Measurements from ENCODE around the gene VSX2. TPM values are rescaled to one million over a fixed set of nuclear protein-coding genes. Genes with fewer than 3 reads are reported as not detected.

Gene VSX2
- total and polyA plus RNA-seq, 8 donors: not detected

DNA sequence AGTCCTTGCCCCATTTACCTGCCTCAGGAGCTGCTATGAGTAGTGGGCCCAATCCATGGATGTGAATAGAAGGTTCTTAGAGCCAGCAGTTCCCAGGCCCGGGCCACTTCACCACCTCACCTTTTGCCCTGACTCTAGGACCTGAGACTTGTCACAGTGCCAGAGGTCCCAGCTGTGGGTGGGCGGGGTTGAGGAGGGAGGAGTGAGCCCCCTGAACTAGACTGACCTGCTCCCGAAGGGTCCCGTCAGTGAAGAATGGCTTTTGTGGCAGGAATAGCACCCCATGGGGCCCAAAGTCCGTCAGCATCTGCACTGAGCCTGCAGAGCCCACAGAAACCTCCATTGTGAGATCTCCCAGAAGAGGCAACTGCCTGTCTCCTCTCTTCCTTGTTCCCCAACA is 50.6 kb downstream of the VSX2 start:
- peaks cover 0 to 6% (median 0%) of the 10 kb centered on the region in 4 donors for H3K4me1 ChIP-seq
- peaks cover 58 to 95% (median 89%) of the 10 kb centered on the region in 4 donors for H3K36me3 ChIP-seq

DNA sequence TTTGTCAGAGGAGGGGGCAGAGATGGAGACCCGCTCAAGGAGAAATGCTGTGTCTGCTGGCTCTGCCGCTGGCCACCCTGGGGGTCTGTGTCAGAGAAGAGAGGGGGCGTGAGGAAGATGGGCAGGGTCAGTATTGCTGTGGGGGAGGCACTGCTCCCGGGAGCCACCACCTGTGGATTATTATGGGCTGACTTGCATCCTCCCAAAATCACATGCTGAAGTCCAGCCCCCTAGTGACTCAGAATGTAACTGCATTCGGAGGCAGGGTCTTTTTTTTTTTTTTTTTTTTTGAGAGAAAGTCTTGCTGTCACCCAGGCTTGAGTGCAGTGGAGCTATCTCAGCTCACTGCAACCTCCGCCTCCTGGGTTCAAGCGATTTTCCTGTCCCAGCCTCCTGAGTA is 51.2 kb downstream of the VSX2 start:
- Histone ChIP-seq H3K4me3 (no peak overlapping the region), H3K27me3 (no peaks in the 10 kb centered on the region), H3K4me1 (peaks cover 0 to 11% (median 0%) of the 10 kb centered on the region in 4 donors), H3K36me3 (peaks cover 53 to 95% (median 89%) of the 10 kb centered on the region in 4 donors), H3K27ac (no peak overlapping the region), H3K9me3 (no peaks in the 10 kb centered on the region)
- WGBS, 5 donors: 73 to 78% (median 75%) methylated on average over 6 to 7 of the region's 7 CpGs
- peak in 1 of 2 donors; percentile 26 for DNase-seq
- TF ChIP-seq, protein P1, sequence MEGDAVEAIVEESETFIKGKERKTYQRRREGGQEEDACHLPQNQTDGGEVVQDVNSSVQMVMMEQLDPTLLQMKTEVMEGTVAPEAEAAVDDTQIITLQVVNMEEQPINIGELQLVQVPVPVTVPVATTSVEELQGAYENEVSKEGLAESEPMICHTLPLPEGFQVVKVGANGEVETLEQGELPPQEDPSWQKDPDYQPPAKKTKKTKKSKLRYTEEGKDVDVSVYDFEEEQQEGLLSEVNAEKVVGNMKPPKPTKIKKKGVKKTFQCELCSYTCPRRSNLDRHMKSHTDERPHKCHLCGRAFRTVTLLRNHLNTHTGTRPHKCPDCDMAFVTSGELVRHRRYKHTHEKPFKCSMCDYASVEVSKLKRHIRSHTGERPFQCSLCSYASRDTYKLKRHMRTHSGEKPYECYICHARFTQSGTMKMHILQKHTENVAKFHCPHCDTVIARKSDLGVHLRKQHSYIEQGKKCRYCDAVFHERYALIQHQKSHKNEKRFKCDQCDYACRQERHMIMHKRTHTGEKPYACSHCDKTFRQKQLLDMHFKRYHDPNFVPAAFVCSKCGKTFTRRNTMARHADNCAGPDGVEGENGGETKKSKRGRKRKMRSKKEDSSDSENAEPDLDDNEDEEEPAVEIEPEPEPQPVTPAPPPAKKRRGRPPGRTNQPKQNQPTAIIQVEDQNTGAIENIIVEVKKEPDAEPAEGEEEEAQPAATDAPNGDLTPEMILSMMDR (IDR thresholded peaks at IDR 0.05): no peak
- TF ChIP-seq POLR2A (IDR thresholded peaks at IDR 0.05): no peak
- TF ChIP-seq POLR2AphosphoS5 (IDR thresholded peaks at IDR 0.05): no peak
- TF ChIP-seq EP300 (IDR thresholded peaks at IDR 0.05): no peak
- intact Hi-C loops (cut with DNase I; ENCODE audit: low total_unique reads): no loop called here

More for the DNA sequence above, 50.6 kb downstream of the VSX2 start:
- whole genome bisulfite sequencing, 5 donors: 74 to 89% (median 85%) methylated on average over 5 of the region's 5 CpGs
- no peaks in the 10 kb centered on the region for H3K27me3 ChIP-seq
- no peaks in the 10 kb centered on the region for H3K9me3 ChIP-seq
- TF ChIP-seq POLR2AphosphoS5 (IDR thresholded peaks at IDR 0.05): no peak
- no peak for TF ChIP-seq EP300 (IDR thresholded peaks at IDR 0.05)
- TF ChIP-seq, protein P1 (IDR thresholded peaks at IDR 0.05): no peak
- no peak for TF ChIP-seq POLR2A (IDR thresholded peaks at IDR 0.05)
- DNase-seq: no peak
- no peak overlapping the region for H3K4me3 ChIP-seq
- no peak overlapping the region for H3K27ac ChIP-seq
- intact Hi-C loops (cut with DNase I; ENCODE audit: low total_unique reads): no loop called here

DNA sequence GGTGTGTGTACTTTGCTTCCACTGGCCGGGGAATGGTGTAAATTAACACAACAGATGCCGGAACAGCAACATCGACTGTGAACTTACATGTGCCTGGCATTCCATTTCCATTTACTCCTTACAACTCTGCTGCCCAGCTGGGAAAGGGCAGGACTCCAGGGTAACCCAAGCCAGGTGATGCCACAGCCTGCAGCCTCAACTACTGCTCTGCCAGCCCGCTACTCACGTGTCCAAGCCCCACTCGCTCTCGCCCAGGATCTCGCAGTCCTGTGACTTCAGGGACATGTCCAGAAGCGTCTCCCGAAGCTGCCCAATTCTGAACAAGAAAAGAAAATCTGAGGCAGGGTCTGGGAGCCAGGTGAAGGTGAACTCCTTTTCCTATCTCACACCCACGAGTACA is 52.8 kb downstream of the VSX2 start:
- no peak for DNase-seq
- 84 to 95% (median 92%) methylated on average over 11 of the region's 11 CpGs for WGBS, 5 donors
- Histone ChIP-seq H3K27me3 (no peaks in the 10 kb centered on the region), H3K4me3 (no peak overlapping the region), H3K9me3 (no peaks in the 10 kb centered on the region), H3K36me3 (peaks cover 55 to 95% (median 89%) of the 10 kb centered on the region in 4 donors), H3K27ac (no peak overlapping the region), H3K4me1 (peaks cover 0 to 11% (median 0%) of the 10 kb centered on the region in 4 donors)
- no peak for TF ChIP-seq POLR2A (IDR thresholded peaks at IDR 0.05)
- no peak for TF ChIP-seq EP300 (IDR thresholded peaks at IDR 0.05)
- no peak for TF ChIP-seq POLR2AphosphoS5 (IDR thresholded peaks at IDR 0.05)
- TF ChIP-seq, protein P1 (IDR thresholded peaks at IDR 0.05): no peak
- intact Hi-C loops (cut with DNase I; ENCODE audit: low total_unique reads): no loop called here

DNA sequence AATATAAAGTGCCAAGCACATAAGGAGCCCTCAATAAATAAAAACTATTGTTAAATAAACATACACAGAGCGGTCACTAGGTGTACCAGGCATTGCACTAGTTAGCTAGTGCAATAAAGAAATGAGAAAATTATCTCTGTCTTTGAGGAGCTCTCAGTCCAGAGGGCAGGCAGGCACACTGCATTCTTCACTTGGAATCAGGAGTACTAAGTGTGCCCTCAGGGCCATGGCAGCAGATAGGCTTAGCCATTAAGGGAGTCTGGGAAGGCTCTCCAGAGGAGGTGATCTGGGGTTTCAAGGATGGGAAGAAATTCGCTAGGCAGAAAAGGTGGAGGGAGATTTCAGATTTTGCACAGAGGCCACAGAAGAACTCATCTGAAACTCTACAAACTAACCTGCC is 54.4 kb downstream of the VSX2 start:
- intact Hi-C loops (cut with DNase I; ENCODE audit: low total_unique reads): no loop called here
- no peak overlapping the region for H3K27ac ChIP-seq
- H3K27me3 ChIP-seq: no peaks in the 10 kb centered on the region
- no peak overlapping the region for H3K4me3 ChIP-seq
- H3K4me1 ChIP-seq: peaks cover 0 to 13% (median 1%) of the 10 kb centered on the region in 4 donors
- H3K36me3 ChIP-seq: peaks cover 53 to 95% (median 89%) of the 10 kb centered on the region in 4 donors
- TF ChIP-seq POLR2A (IDR thresholded peaks at IDR 0.05) (no peak), EP300 (IDR thresholded peaks at IDR 0.05) (no peak)
- no peaks in the 10 kb centered on the region for H3K9me3 ChIP-seq
- WGBS, 5 donors: 76 to 94% (median 86%) methylated on average over 2 of the region's 2 CpGs
- no peak for DNase-seq

DNA sequence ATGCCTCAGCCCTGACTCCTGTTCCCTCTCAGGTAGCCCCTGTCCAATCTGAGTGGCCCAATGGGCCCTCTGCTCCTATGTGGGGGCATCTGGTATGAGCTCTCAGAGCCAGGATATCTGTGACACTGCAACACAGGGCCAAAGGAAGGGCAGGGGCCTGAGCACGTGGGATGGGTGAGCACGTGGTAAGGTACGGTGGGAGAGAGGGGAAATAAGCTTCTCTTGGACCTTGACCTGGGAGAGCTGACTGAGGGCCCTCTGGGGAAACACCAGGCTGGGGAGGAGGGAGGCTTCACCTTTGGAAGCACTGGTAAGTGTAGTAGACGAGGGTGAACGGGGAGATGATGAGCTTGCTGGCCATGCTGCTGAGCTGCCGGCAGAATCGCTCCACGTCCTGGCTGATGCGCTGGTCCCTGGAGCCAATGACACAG is 56.8 kb downstream of the VSX2 start:
- no peak for DNase-seq

More for the DNA sequence above, 56.8 kb downstream of the VSX2 start:
- WGBS, 5 donors: 83 to 93% (median 89%) methylated on average over 9 of the region's 9 CpGs
- no peaks in the 10 kb centered on the region for H3K27me3 ChIP-seq
- intact Hi-C loops (cut with DNase I; ENCODE audit: low total_unique reads): no loop called here
- H3K4me1 ChIP-seq: peaks cover 0 to 29% (median 8%) of the 10 kb centered on the region in 4 donors
- no peaks in the 10 kb centered on the region for H3K9me3 ChIP-seq
- H3K36me3 ChIP-seq: peaks cover 42 to 84% (median 76%) of the 10 kb centered on the region in 4 donors
- H3K27ac ChIP-seq: no peak overlapping the region
- H3K4me3 ChIP-seq: no peak overlapping the region
- no peak for TF ChIP-seq POLR2AphosphoS5 (IDR thresholded peaks at IDR 0.05)
- TF ChIP-seq, protein P1 (IDR thresholded peaks at IDR 0.05): no peak
- no peak for TF ChIP-seq POLR2A (IDR thresholded peaks at IDR 0.05)
- TF ChIP-seq EP300 (IDR thresholded peaks at IDR 0.05): no peak
